ENCODE data around the gene TTC7B. TPM values are rescaled to one million over a fixed set of nuclear protein-coding genes. Genes with fewer than 3 reads are reported as not detected.

TTC7B gene
- total and polyA plus RNA-seq, 10 of the 15 experiments (the other 5 are each of a cell fraction or from before 2014, with no cell fraction given), result under 0.01 to 1.1 (median 0.26) TPM; not detected in 2

- TF ChIP-seq ZSCAN29 (IDR thresholded peaks at IDR 0.05), result no peak
- no peak for TF ChIP-seq CHD1 (IDR thresholded peaks at IDR 0.05; ENCODE audit: low read depth, low read length)
- no peak for TF ChIP-seq CREB1 (IDR thresholded peaks at IDR 0.05; ENCODE audit: low read depth)
- no peak for TF ChIP-seq EGR1 (IDR thresholded peaks at IDR 0.05; ENCODE audit: borderline replicate concordance in 1 of 2, low read depth in 2 of 2, low read length in 2 of 2)
- TF ChIP-seq GABPA (IDR thresholded peaks at IDR 0.05; ENCODE audit: low read depth), result no peak
- TF ChIP-seq SMAD5 (IDR thresholded peaks at IDR 0.05; ENCODE audit: low read depth), result no peak
- TF ChIP-seq CHD4 (IDR thresholded peaks at IDR 0.05), result no peak
- TF ChIP-seq ZNF24 (IDR thresholded peaks at IDR 0.05), result no peak
- TF ChIP-seq BCLAF1 (IDR thresholded peaks at IDR 0.05), result no peak
These were observed 304.4 kb downstream of the TTC7B start (continued) for GRCh38 chr14:90511795-90512328.

- Histone ChIP-seq H3K36me3 (ENCODE audit: control insufficient read depth in 2 of 2, insufficient read depth in 2 of 2, low read length in 1 of 2) (no peaks in the 10 kb centered on the region), H3K9ac (ENCODE audit: control insufficient read depth, insufficient read depth, low read length) (no peak overlapping the region), H3K4me1 (ENCODE audit: control insufficient read depth, insufficient read depth, low read length) (no peaks in the 10 kb centered on the region), H4K20me1 (ENCODE audit: control insufficient read depth, insufficient read depth) (no peaks in the 10 kb centered on the region), H3K4me2 (ENCODE audit: control insufficient read depth, insufficient read depth) (no peak overlapping the region), H3K27ac (ENCODE audit: control insufficient read depth, insufficient read depth) (no peak overlapping the region), H3K79me2 (ENCODE audit: control insufficient read depth, insufficient read depth, low read length) (no peaks in the 10 kb centered on the region), H3K9me3 (replicated peaks; ENCODE audit: control insufficient read depth, insufficient read depth, low read length) (no peaks in the 10 kb centered on the region), H3K4me3 (no peak overlapping the region), H2AFZ (ENCODE audit: control insufficient read depth, low read depth, low read length) (no peak overlapping the region), H3K27me3 (replicated peaks in 1 of 2; ENCODE audit: control insufficient read depth in 2 of 2, insufficient read depth in 2 of 2, low read length in 1 of 2) (no peaks in the 10 kb centered on the region; a peak in 3 of 4 replicates)
- ATAC-seq (no peak), FAIRE-seq (no peak), DNase-seq (ENCODE audit: low read depth, low spot score) (no peak)
- ChIA-PET POLR2A (no interaction called here), CTCF (no interaction called here), RAD21 (ENCODE audit: unreplicated experiment) (no interaction called here), SMC1A (ENCODE audit: uncharacterized antibody, unreplicated experiment) (no interaction called here)
- 58% methylated on average over 4 of the region's 4 CpGs for WGBS (ENCODE audit: insufficient coverage, insufficient replicate concordance, low lambda C conversion rate, missing lambda C conversion rate)
- BruUV-seq (replicated peaks), result no TSS peak
- in situ Hi-C loops (cut with MboI), result no loop called here
- intact Hi-C loops (cut with micrococcal nuclease; ENCODE audit: unreplicated experiment), result no loop called here
- TF ChIP-seq SREBF2 (IDR thresholded peaks at IDR 0.05; ENCODE audit: low read length), result no peak
- no peak for TF ChIP-seq HSF1 (IDR thresholded peaks at IDR 0.05; ENCODE audit: low read depth, low read length)
- TF ChIP-seq ZNF24 (IDR thresholded peaks at IDR 0.05), result no peak
- no peak for TF ChIP-seq CBFB (IDR thresholded peaks at IDR 0.05; ENCODE audit: low read depth)
- no peak for TF ChIP-seq ZNF687 (IDR thresholded peaks at IDR 0.05)
- no peak for TF ChIP-seq ATF3 (IDR thresholded peaks at IDR 0.05; ENCODE audit: borderline replicate concordance, extremely low read depth, low read depth, low read length)
- TF ChIP-seq ESRRA (IDR thresholded peaks at IDR 0.05; ENCODE audit: low read length), result no peak
- no peak for TF ChIP-seq RCOR1 (conservative IDR thresholded peaks at IDR 0.05; ENCODE audit: low read depth, low read length)
These were observed 305.0 kb downstream of the TTC7B start for GRCh38 chr14:90511252-90511651.
